DND-41 (cell line): Measurements from ENCODE around the gene SLC26A1.

Experiments used
- ATAC-seq: fragments of 200-7000 bp; cut with Tn5 transposase; 3 replicates; pipeline ENCODE4 v1.9.1; 2021; ENCODE audit warnings: low read depth; ENCODE audit not compliant: insufficient read depth
- DNase-seq: peaks from one replicate; pipeline ENCODE4 v3.0.0-alpha.2; 2020
- H2AFZ ChIP-seq: 2 replicates; pipeline ENCODE4 v1.6.0; 2012; ENCODE audit warnings: low read depth, low read length
- H3K27ac ChIP-seq: 2 replicates; pipeline ENCODE4 v1.5.1; 2012; ENCODE audit warnings: low read length, inconsistent platforms
- H3K27me3 ChIP-seq: fragments of 200-600 bp; sonication (generic); 2 replicates; pipeline ENCODE4 v1.6.0; 2012; ENCODE audit warnings: low read length, mild to moderate bottlenecking, inconsistent platforms; ENCODE audit not compliant: insufficient read depth, poor library complexity
- H3K36me3 ChIP-seq: 2 replicates; pipeline ENCODE4 v1.5.1; 2012; ENCODE audit warnings: low read length, inconsistent platforms; ENCODE audit not compliant: insufficient read depth
- H3K4me1 ChIP-seq: 2 replicates; pipeline ENCODE4 v1.5.1; 2012; ENCODE audit warnings: mild to moderate bottlenecking, low read length; ENCODE audit not compliant: insufficient read depth
- H3K4me2 ChIP-seq: 2 replicates; pipeline ENCODE4 v1.6.0; 2012; ENCODE audit warnings: mild to moderate bottlenecking, moderate library complexity, low read length, inconsistent platforms; ENCODE audit not compliant: insufficient read depth
- H3K4me3 ChIP-seq, 2 experiments: fragments of 200-600 bp in 1 of 2; shearing (Covaris generic) in 1 of 2; 2 replicates each; pipeline ENCODE4 v1.5.1; 2012 to 2016; ENCODE audit warnings: inconsistent platforms in 2 of 2, low read length in 2 of 2, mild to moderate bottlenecking in 2 of 2, low read depth in 1 of 2, moderate library complexity in 1 of 2
- H3K79me2 ChIP-seq: 2 replicates; pipeline ENCODE4 v1.6.0; 2012; ENCODE audit warnings: low read length, inconsistent platforms; ENCODE audit not compliant: insufficient read depth
- H3K9ac ChIP-seq: 2 replicates; pipeline ENCODE4 v1.6.0; 2012; ENCODE audit warnings: low read depth, mild to moderate bottlenecking, inconsistent platforms, low read length, moderate library complexity
- H3K9me3 ChIP-seq: 2 replicates; pipeline ENCODE4 v1.5.1; 2012; ENCODE audit warnings: low read length, moderate library complexity, mild to moderate bottlenecking, inconsistent platforms; ENCODE audit not compliant: insufficient read depth, severe bottlenecking
- H4K20me1 ChIP-seq: 2 replicates; pipeline ENCODE4 v1.6.0; 2012; ENCODE audit warnings: low read length; ENCODE audit not compliant: insufficient read depth
- CTCF ChIP-seq: IDR thresholded peaks from 2 replicates; pipeline ENCODE4 v1.5.1; 2012; ENCODE audit warnings: borderline replicate concordance, low read length, moderate library complexity, mild to moderate bottlenecking; ENCODE audit not compliant: poor library complexity, severe bottlenecking; ENCODE audit errors: extremely low read depth
- EZH2 ChIP-seq: IDR thresholded peaks from 3 replicates; pipeline ENCODE4 v1.6.1; 2012; ENCODE audit warnings: borderline replicate concordance, low read depth, mild to moderate bottlenecking, moderate library complexity, low read length, inconsistent platforms; ENCODE audit not compliant: severe bottlenecking

SLC26A1 gene

GRCh38 chr4:1014291-1015167, 21.3 kb upstream of the SLC26A1 start:
- Histone ChIP-seq H3K9me3 (no peaks in the 10 kb centered on the region), H3K4me3 (no peak overlapping the region), H3K36me3 (no peaks in the 10 kb centered on the region), H3K79me2 (no peaks in the 10 kb centered on the region), H3K4me1 (no peaks in the 10 kb centered on the region), H2AFZ (no peak overlapping the region), H3K9ac (no peak overlapping the region), H3K27ac (no peak overlapping the region), H4K20me1 (peaks cover 4% of the 10 kb centered on the region; the same call in 1 of the 2 replicates), H3K4me2 (no peak overlapping the region), H3K27me3 (no peaks in the 10 kb centered on the region)
- ATAC-seq (no peak), DNase-seq (no peak)
- TF ChIP-seq EZH2: no peak
- TF ChIP-seq CTCF: no peak

- ATAC-seq (no peak), DNase-seq (no peak)
- Histone ChIP-seq H3K9ac (no peak overlapping the region), H3K27ac (no peak overlapping the region), H3K27me3 (no peaks in the 10 kb centered on the region), H3K4me2 (no peak overlapping the region), H2AFZ (no peak overlapping the region), H3K4me1 (no peaks in the 10 kb centered on the region), H3K79me2 (no peaks in the 10 kb centered on the region), H3K36me3 (no peaks in the 10 kb centered on the region), H4K20me1 (peaks cover 2% of the 10 kb centered on the region; the same call in 1 of the 2 replicates), H3K4me3 (no peak overlapping the region), H3K9me3 (no peaks in the 10 kb centered on the region)
- TF ChIP-seq CTCF (no peak), EZH2 (no peak)
Observed at GRCh38 chr4:1013225-1014073, 20.2 kb upstream of the SLC26A1 start.

- no peaks in the 10 kb centered on the region for H3K36me3 ChIP-seq
- no peak overlapping the region for H3K9ac ChIP-seq
- no peak overlapping the region for H3K4me3 ChIP-seq
- no peaks in the 10 kb centered on the region for H3K4me1 ChIP-seq
- TF ChIP-seq CTCF (no peak), EZH2 (no peak)
- H2AFZ ChIP-seq: no peak overlapping the region
- H3K9me3 ChIP-seq: no peaks in the 10 kb centered on the region
- no peaks in the 10 kb centered on the region for H3K79me2 ChIP-seq
- peaks cover 3% of the 10 kb centered on the region; the same call in 1 of the 2 replicates for H4K20me1 ChIP-seq
- H3K27me3 ChIP-seq: no peaks in the 10 kb centered on the region
- DNase-seq (no peak), ATAC-seq (no peak)
- H3K4me2 ChIP-seq: no peak overlapping the region
- no peak overlapping the region for H3K27ac ChIP-seq
Observed at GRCh38 chr4:1012034-1012739, 19.0 kb upstream of the SLC26A1 start.
